Hepatocyte (in vitro differentiated cells): Measurements from ENCODE around the gene SH3PXD2A.

Experiments used
- CTCF ChIP-seq: fragments of 200-600 bp; sonication (generic); IDR thresholded peaks from 2 replicates; pipeline ENCODE4 v1.5.1; 2016; ENCODE audit warnings: antibody characterized with exemption, mild to moderate bottlenecking; ENCODE audit not compliant: poor library complexity
- EZH2 ChIP-seq: fragments of 200-600 bp; sonication (generic); IDR thresholded peaks from 2 replicates; pipeline ENCODE4 v1.6.1; 2016; ENCODE audit warnings: antibody characterized with exemption, mild to moderate bottlenecking, borderline replicate concordance
- EZH2phosphoT487 ChIP-seq: fragments of 200-600 bp; sonication (generic); IDR thresholded peaks from one replicate; pipeline ENCODE4 v1.6.1; 2018; ENCODE audit warnings: antibody characterized with exemption, mild to moderate bottlenecking, low read depth, moderate library complexity; ENCODE audit not compliant: unreplicated experiment, severe bottlenecking

- TF ChIP-seq EZH2phosphoT487 = no peak
- TF ChIP-seq CTCF = no peak
- no peak for TF ChIP-seq EZH2
Observed at GRCh38 chr10:103751667-103752290, 103.6 kb downstream of the SH3PXD2A start.
